CD4-positive, alpha-beta T cell (primary cell): ENCODE results near the gene TADA1. TPM values are rescaled to one million over a fixed set of nuclear protein-coding genes. Genes with fewer than 3 reads are reported as not detected.

Experiments
- ATAC-seq: fragments of 200-7000 bp; cut with Tn5 transposase; one replicate; pipeline ENCODE4 v1.10.0; 2022; ENCODE audit warnings: mild to moderate bottlenecking; ENCODE audit not compliant: poor library complexity
- CTCF ChIA-PET: fragments of 350-600 bp; sonication (Branson Sonifier 250); formaldehyde crosslinking; loops from one replicate; lab custom pipeline; 2021; ENCODE audit warnings: antibody characterized with exemption, inconsistent platforms; lab: Charles Lee
- POLR2A ChIA-PET: fragments of 350-600 bp; sonication (Branson Sonifier 250); formaldehyde crosslinking; loops from one replicate; lab custom pipeline; 2021; ENCODE audit warnings: antibody characterized with exemption, inconsistent platforms; lab: Charles Lee
- DNase-seq, 14 experiments: peaks; one replicate each; pipeline ENCODE4 v3.0.0-alpha.2; 2013 to 2020; ENCODE audit warnings: mixed read lengths in 2 of 14
- H3K27ac ChIP-seq, 2 donors: one replicate each; pipeline versions ENCODE4 v1.5.1 to v1.7.0; 2013; ENCODE audit warnings: low read length in 2 of 2, low read depth in 1 of 2, mild to moderate bottlenecking in 1 of 2
- H3K27me3 ChIP-seq, 2 experiments: 1 replicate in 1 of 2; 2 replicates in 1 of 2; pipeline versions ENCODE4 v1.6.1 to v1.7.0; 2013; ENCODE audit warnings: low read length in 2 of 2, control low read depth in 1 of 2, mild to moderate bottlenecking in 1 of 2, moderate library complexity in 1 of 2; ENCODE audit not compliant: insufficient read depth in 2 of 2, control insufficient read depth in 1 of 2
- H3K36me3 ChIP-seq: one replicate; pipeline ENCODE4 v1.6.1; 2013; ENCODE audit warnings: low read length, control low read depth; ENCODE audit not compliant: insufficient read depth
- H3K4me1 ChIP-seq: one replicate; pipeline ENCODE4 v1.6.1; 2013; ENCODE audit warnings: low read length, control low read depth; ENCODE audit not compliant: insufficient read depth
- H3K4me3 ChIP-seq: one replicate; pipeline ENCODE4 v1.5.1; 2013; ENCODE audit warnings: mild to moderate bottlenecking, low read length, moderate library complexity
- H3K9me3 ChIP-seq, 2 experiments: 1 replicate in 1 of 2; 2 replicates in 1 of 2; pipeline versions ENCODE4 v1.6.1 to v1.7.0; 2013; ENCODE audit warnings: low read length in 2 of 2, mild to moderate bottlenecking in 2 of 2, control low read depth in 1 of 2, moderate library complexity in 1 of 2; ENCODE audit not compliant: control insufficient read depth in 1 of 2, insufficient read depth in 1 of 2
- H3K27ac Mint-ChIP-seq: one replicate; pipeline ENCODE4 v1.8.0; 2020; ENCODE audit warnings: mixed read lengths
- H3K27me3 Mint-ChIP-seq: one replicate; pipeline ENCODE4 v1.8.0; 2021; ENCODE audit warnings: mixed read lengths
- H3K36me3 Mint-ChIP-seq: one replicate; pipeline ENCODE4 v1.8.0; 2021; ENCODE audit warnings: low read depth, mixed read lengths
- H3K4me1 Mint-ChIP-seq: one replicate; pipeline ENCODE4 v1.8.0; 2021; ENCODE audit warnings: low read depth, mixed read lengths
- H3K4me3 Mint-ChIP-seq: one replicate; pipeline ENCODE4 v1.8.0; 2020; ENCODE audit warnings: mild to moderate bottlenecking, mixed read lengths
- H3K9me3 Mint-ChIP-seq: one replicate; pipeline ENCODE4 v1.8.0; 2020; ENCODE audit warnings: mixed read lengths
- CTCF ChIP-seq: fragments of 200-600 bp; IDR thresholded peaks from one replicate; pipeline ENCODE4 v1.8.0; 2022; ENCODE audit warnings: antibody characterized with exemption, mild to moderate bottlenecking
- intact Hi-C, 2 experiments: fragments of 100-400 bp; cut with DNase I in 1 of 2; cut with micrococcal nuclease in 1 of 2; formaldehyde crosslinking; loops; one replicate each; pipeline versions ENCODE4 v1.15.1 to v1.9.0; 2023 to 2025; cut with DNase I, micrococcal nuclease
- total RNA-seq, 174 experiments: library from RNA in 2 of 174; stranded (reverse) in 2 of 174; gene quantifications; one replicate each; pipeline ENCODE4 v1.2.3 and lab custom pipeline; 2021 to 2026

Gene TADA1
- total RNA-seq, 2 experiments from 2014 or later = 15.8 to 16.4 TPM

GRCh38 chr1:166865926-166866325, 10.1 kb downstream of the TADA1 start:
- no peak for DNase-seq
- ATAC-seq = no peak
- peaks cover 32% of the 10 kb centered on the region for H3K4me1 Mint-ChIP-seq

GRCh38 chr1:166859597-166859996, 16.5 kb downstream of the TADA1 start:
- POLR2A ChIA-PET = no interaction called here

More at GRCh38 chr1:166865926-166866325, 10.1 kb downstream of the TADA1 start:
- ChIA-PET POLR2A (interaction anchor here (1.4 kb wide), 1 partner anchor 10 kb away, joined by 8 read pairs; the partner anchor contains the start of gene TADA1), CTCF (no interaction called here)
- intact Hi-C loops = no loop called here
- Mint-ChIP-seq H3K36me3 (peaks cover 85% of the 10 kb centered on the region), H3K27me3 (no peaks in the 10 kb centered on the region), H3K9me3 (no peaks in the 10 kb centered on the region), H3K27ac (no peak overlapping the region), H3K4me3 (no peak overlapping the region)
- TF ChIP-seq CTCF = no peak
- Histone ChIP-seq H3K9me3 (no peaks in the 10 kb centered on the region), H3K27me3 (no peaks in the 10 kb centered on the region), H3K36me3 (peaks cover 51% of the 10 kb centered on the region), H3K4me3 (no peak overlapping the region), H3K4me1 (peaks cover 3% of the 10 kb centered on the region), H3K27ac (no peak overlapping the region)

GRCh38 chr1:166858726-166859419, 17.2 kb downstream of the TADA1 start:
- Histone ChIP-seq H3K36me3 (peaks cover 72% of the 10 kb centered on the region), H3K27ac (no peak overlapping the region), H3K4me1 (no peaks in the 10 kb centered on the region), H3K4me3 (no peak overlapping the region), H3K9me3 (no peaks in the 10 kb centered on the region), H3K27me3 (no peaks in the 10 kb centered on the region)
- ChIA-PET CTCF (no interaction called here), POLR2A (interaction anchor here (0.8 to 1.2 kb wide), 2 partner anchors 10 to 20 kb away, joined by 3 to 4 read pairs; no protein-coding TSS in a partner anchor)
- Mint-ChIP-seq H3K27ac (peak overlapping the region; percentile 12), H3K9me3 (no peaks in the 10 kb centered on the region), H3K36me3 (peaks cover 83% of the 10 kb centered on the region), H3K4me1 (peaks cover 4% of the 10 kb centered on the region), H3K4me3 (no peak overlapping the region), H3K27me3 (no peaks in the 10 kb centered on the region)
- no peak for ATAC-seq
- no peak for DNase-seq
- no peak for TF ChIP-seq CTCF
- intact Hi-C loops = no loop called here

More at GRCh38 chr1:166859597-166859996, 16.5 kb downstream of the TADA1 start:
- DNase-seq (no peak), ATAC-seq (no peak)
- peak overlapping the region; percentile 12 for H3K27ac Mint-ChIP-seq
- peaks cover 83% of the 10 kb centered on the region for H3K36me3 Mint-ChIP-seq
- H3K27me3 Mint-ChIP-seq = no peaks in the 10 kb centered on the region
- Histone ChIP-seq H3K27me3 (no peaks in the 10 kb centered on the region), H3K36me3 (peaks cover 71% of the 10 kb centered on the region), H3K27ac (no peak overlapping the region), H3K4me1 (no peaks in the 10 kb centered on the region), H3K4me3 (no peak overlapping the region), H3K9me3 (no peaks in the 10 kb centered on the region)
- no peak for TF ChIP-seq CTCF
- peaks cover 5% of the 10 kb centered on the region for H3K4me1 Mint-ChIP-seq
- no peaks in the 10 kb centered on the region for H3K9me3 Mint-ChIP-seq
- intact Hi-C loops = no loop called here
- CTCF ChIA-PET = no interaction called here
- no peak overlapping the region for H3K4me3 Mint-ChIP-seq
